H1 (cell line): ENCODE measurements around the gene MEIS2. TPM values are rescaled to one million over a fixed set of nuclear protein-coding genes. Genes with fewer than 3 reads are reported as not detected.

ENCODE experiments used
- GABPA ChIP-seq: IDR thresholded peaks from 2 replicates; pipeline ENCODE4 v1.6.1; 2011; ENCODE audit warnings: mild to moderate bottlenecking, low read length, moderate library complexity, borderline replicate concordance; ENCODE audit not compliant: insufficient read depth
- TBP ChIP-seq: IDR thresholded peaks from 2 replicates; pipeline ENCODE4 v1.6.1; 2011; ENCODE audit warnings: low read depth, low read length, improper control_type of control experiment
- USF2 ChIP-seq: IDR thresholded peaks from 2 replicates; pipeline ENCODE4 v1.6.1; 2011; ENCODE audit warnings: low read length, improper control_type of control experiment
- polyA plus RNA-seq, 7 experiments: library from polyadenylated mRNA; depleted of rRNA in 3 of 7; stranded (reverse) in 5 of 7; unstranded in 2 of 7; fragments of >200 nt in 5 of 7; fragments of 200-250 nt in 2 of 7; gene quantifications; 1 replicate in 5 of 7; 2 replicates in 1 of 7; 4 replicates in 1 of 7; pipeline versions ENCODE4 v1.2.1 to v1.2.3, GENCODE V29; 2011 to 2013; ENCODE audit warnings: missing spikeins in 2 of 7, mixed read lengths in 2 of 7
- total RNA-seq: library from RNA; stranded (reverse); fragmentation: NEBNext Ultra II Directional; extraction: Animal tissue kit (Norgen Biotek cat#: 25700); gene quantifications from 2 replicates; pipeline ENCODE4 v1.2.1, GENCODE V29; 2021

Gene MEIS2
- total and polyA plus RNA-seq, 2 of the 8 experiments (the other 6 are each of a cell fraction or from before 2014, with no cell fraction given) = 0.22 to 1.2 TPM

GRCh38 chr15:37094915-37095711 is 5.2 kb downstream of the MEIS2 start (continued):
- no peak for TF ChIP-seq GABPA
- no peak for TF ChIP-seq USF2
- peak; percentile 53; the same call in 1 of the 2 replicates for TF ChIP-seq TBP
